Gastrocnemius medialis (tissue), 4 donors: Measurements from ENCODE around the gene CDH4. TPM values are rescaled to one million over a fixed set of nuclear protein-coding genes. Genes with fewer than 3 reads are reported as not detected.

Experiments
- ATAC-seq, 2 donors: fragments of 150-250 bp; one replicate each; pipeline ENCODE4 v1.9.1; 2016
- DNase-seq, 2 donors: peaks; one replicate each; pipeline ENCODE4 v3.0.0-alpha.2; 2019
- H3K27ac ChIP-seq, 4 donors: fragments of 200-600 bp; sonication (generic); 1 replicate in 1 of 4; 2 replicates in 3 of 4; pipeline ENCODE4 v1.5.1; 2016 to 2018; ENCODE audit warnings: mild to moderate bottlenecking in 2 of 4, moderate library complexity in 1 of 4
- H3K27me3 ChIP-seq, 3 donors: fragments of 200-600 bp; sonication (generic) in 2 of 3; 1 replicate in 1 of 3; 2 replicates in 2 of 3; pipeline versions ENCODE4 v1.5.1 to v1.6.0; 2016 to 2019; ENCODE audit warnings: mild to moderate bottlenecking in 1 of 3, moderate library complexity in 1 of 3
- H3K36me3 ChIP-seq, 2 donors: fragments of 200-600 bp; sonication (generic) in 1 of 2; one replicate each; pipeline ENCODE4 v1.5.1; 2017 to 2018
- H3K4me1 ChIP-seq, 2 donors: fragments of 200-600 bp; sonication (generic) in 1 of 2; one replicate each; pipeline ENCODE4 v1.5.1; 2016 to 2017; ENCODE audit warnings: mild to moderate bottlenecking in 2 of 2
- H3K4me3 ChIP-seq, 4 donors: fragments of 200-600 bp; sonication (generic) in 3 of 4; 1 replicate in 1 of 4; 2 replicates in 3 of 4; pipeline ENCODE4 v1.5.1; 2016 to 2019; ENCODE audit warnings: mild to moderate bottlenecking in 2 of 4
- H3K9me3 ChIP-seq, 3 donors: fragments of 200-600 bp; sonication (generic) in 2 of 3; 1 replicate in 1 of 3; 2 replicates in 2 of 3; pipeline ENCODE4 v1.5.1; 2016 to 2019
- POLR2A ChIP-seq, 2 donors: fragments of 450-650 bp; IDR thresholded peaks; one replicate each; pipeline ENCODE4 v1.6.1; 2017; ENCODE audit warnings: antibody characterized with exemption in 2 of 2, mild to moderate bottlenecking in 2 of 2, moderate library complexity in 2 of 2
- in situ Hi-C, 4 donors: fragments of 200-750 bp; cut with MboI; loops; one replicate each; pipeline versions ENCODE4 v1.15.0 to v1.8.0; 2017; ENCODE audit warnings: low sequenced_read_pairs in 4 of 4
- intact Hi-C: fragments of 100-400 bp; cut with DNase I; formaldehyde crosslinking; loops from one replicate; pipeline ENCODE4 v1.15.1; 2023; ENCODE audit warnings: low total_unique reads
- total RNA-seq, 4 donors: library from RNA; depleted of rRNA; stranded (reverse); fragments of >200 nt; gene quantifications; one replicate each; pipeline versions ENCODE4 v1.1.0 to v1.2.3, GENCODE V29; 2016
- TF ChIP-seq, protein P1 (sequence below), 5 experiments: fragments of 450-650 bp in 3 of 5; fragments of 200-600 bp in 2 of 5; sonication (generic) in 2 of 5; IDR thresholded peaks in 4 of 5; conservative IDR thresholded peaks in 1 of 5; 1 replicate in 4 of 5; 2 replicates in 1 of 5; pipeline ENCODE4 v1.5.1; 2016 to 2019; ENCODE audit warnings: antibody characterized with exemption in 5 of 5, mild to moderate bottlenecking in 3 of 5, moderate library complexity in 3 of 5

CDH4 gene
- total RNA-seq, 4 donors from 2014 or later: 0.38 to 1.2 (median 0.86) TPM

DNA sequence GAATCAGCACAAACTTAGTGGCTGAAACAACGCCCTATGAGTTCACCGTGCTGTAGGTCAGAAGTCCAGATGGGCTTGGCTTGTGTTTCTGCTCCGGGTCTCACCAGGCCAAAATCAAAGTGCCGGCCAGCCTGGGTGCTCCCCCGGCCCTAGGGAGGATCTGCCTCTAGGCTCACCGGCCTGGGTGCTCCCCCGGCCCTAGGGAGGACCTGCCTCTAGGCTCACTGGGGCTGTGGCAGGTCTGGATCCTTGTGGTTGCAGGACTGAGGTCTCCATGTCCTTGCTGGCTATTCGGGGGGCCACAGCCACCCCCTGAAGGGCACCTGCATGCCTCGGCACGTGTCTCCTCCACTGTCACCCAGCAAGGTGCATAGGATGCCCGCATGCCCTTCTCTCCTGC is 597.3 kb downstream of the CDH4 start:
- intact Hi-C loops: no loop called here
- in situ Hi-C loops: no loop called here
- TF ChIP-seq POLR2A (IDR thresholded peaks at IDR 0.05): no peak
- TF ChIP-seq, protein P1, sequence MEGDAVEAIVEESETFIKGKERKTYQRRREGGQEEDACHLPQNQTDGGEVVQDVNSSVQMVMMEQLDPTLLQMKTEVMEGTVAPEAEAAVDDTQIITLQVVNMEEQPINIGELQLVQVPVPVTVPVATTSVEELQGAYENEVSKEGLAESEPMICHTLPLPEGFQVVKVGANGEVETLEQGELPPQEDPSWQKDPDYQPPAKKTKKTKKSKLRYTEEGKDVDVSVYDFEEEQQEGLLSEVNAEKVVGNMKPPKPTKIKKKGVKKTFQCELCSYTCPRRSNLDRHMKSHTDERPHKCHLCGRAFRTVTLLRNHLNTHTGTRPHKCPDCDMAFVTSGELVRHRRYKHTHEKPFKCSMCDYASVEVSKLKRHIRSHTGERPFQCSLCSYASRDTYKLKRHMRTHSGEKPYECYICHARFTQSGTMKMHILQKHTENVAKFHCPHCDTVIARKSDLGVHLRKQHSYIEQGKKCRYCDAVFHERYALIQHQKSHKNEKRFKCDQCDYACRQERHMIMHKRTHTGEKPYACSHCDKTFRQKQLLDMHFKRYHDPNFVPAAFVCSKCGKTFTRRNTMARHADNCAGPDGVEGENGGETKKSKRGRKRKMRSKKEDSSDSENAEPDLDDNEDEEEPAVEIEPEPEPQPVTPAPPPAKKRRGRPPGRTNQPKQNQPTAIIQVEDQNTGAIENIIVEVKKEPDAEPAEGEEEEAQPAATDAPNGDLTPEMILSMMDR (IDR thresholded peaks at IDR 0.05 in 4 of 5, conservative IDR thresholded peaks at IDR 0.05 in 1 of 5): no peak
- H3K27me3 ChIP-seq: no peaks in the 10 kb centered on the region
- H3K36me3 ChIP-seq: no peaks in the 10 kb centered on the region
- no peak overlapping the region for H3K27ac ChIP-seq
- no peak overlapping the region for H3K4me3 ChIP-seq
- DNase-seq (no peak), ATAC-seq (no peak)
- no peaks in the 10 kb centered on the region for H3K4me1 ChIP-seq
- no peaks in the 10 kb centered on the region for H3K9me3 ChIP-seq

- intact Hi-C loops: no loop called here
- Histone ChIP-seq H3K4me1 (no peaks in the 10 kb centered on the region), H3K27ac (no peak overlapping the region), H3K27me3 (no peaks in the 10 kb centered on the region), H3K9me3 (no peaks in the 10 kb centered on the region), H3K4me3 (no peak overlapping the region), H3K36me3 (no peaks in the 10 kb centered on the region)
- TF ChIP-seq, protein P1 (IDR thresholded peaks at IDR 0.05 in 4 of 5, conservative IDR thresholded peaks at IDR 0.05 in 1 of 5): no peak
- no peak for TF ChIP-seq POLR2A (IDR thresholded peaks at IDR 0.05)
- ATAC-seq: no peak
- in situ Hi-C loops: no loop called here
- DNase-seq: no peak
Measured at GRCh38 chr20:61849822-61850221, 597.8 kb downstream of the CDH4 start.

DNA sequence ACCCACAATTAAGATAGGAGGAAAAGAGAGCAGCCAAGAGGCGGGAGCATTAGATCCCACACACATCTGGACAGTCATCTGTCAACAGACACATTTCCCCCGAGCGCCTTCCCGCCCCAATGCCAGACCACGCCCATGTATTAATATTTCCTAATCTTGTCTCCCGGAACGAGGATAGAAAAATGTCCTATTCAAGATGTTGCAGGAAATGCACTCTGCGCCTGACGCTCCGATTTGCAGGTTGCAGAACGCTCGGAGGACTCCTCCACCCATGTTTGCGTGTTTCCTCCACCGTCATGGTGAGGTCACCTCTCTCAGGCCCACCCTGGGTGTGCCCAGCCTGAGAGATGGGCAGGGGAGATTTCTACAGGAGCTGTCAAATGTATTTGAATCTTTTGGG is 598.4 kb downstream of the CDH4 start:
- TF ChIP-seq, protein P1 (IDR thresholded peaks at IDR 0.05 in 4 of 5, conservative IDR thresholded peaks at IDR 0.05 in 1 of 5): no peak
- TF ChIP-seq POLR2A (IDR thresholded peaks at IDR 0.05): no peak
- H3K27ac ChIP-seq: no peak overlapping the region
- no peak for DNase-seq
- intact Hi-C loops: no loop called here
- no peaks in the 10 kb centered on the region for H3K36me3 ChIP-seq
- H3K4me1 ChIP-seq: no peaks in the 10 kb centered on the region
- no peaks in the 10 kb centered on the region for H3K27me3 ChIP-seq
- no peak for ATAC-seq
- no peaks in the 10 kb centered on the region for H3K9me3 ChIP-seq
- in situ Hi-C loops: no loop called here
- H3K4me3 ChIP-seq: no peak overlapping the region

- DNase-seq (no peak), ATAC-seq (no peak)
- intact Hi-C loops: no loop called here
Measured at GRCh38 chr20:61850926-61851900, 599.2 kb downstream of the CDH4 start.

More at GRCh38 chr20:61850926-61851900, 599.2 kb downstream of the CDH4 start:
- H3K9me3 ChIP-seq: no peaks in the 10 kb centered on the region
- H3K4me1 ChIP-seq: no peaks in the 10 kb centered on the region
- no peaks in the 10 kb centered on the region for H3K36me3 ChIP-seq
- H3K27me3 ChIP-seq: no peaks in the 10 kb centered on the region
- in situ Hi-C loops: no loop called here
- TF ChIP-seq, protein P1 (IDR thresholded peaks at IDR 0.05 in 4 of 5, conservative IDR thresholded peaks at IDR 0.05 in 1 of 5): no peak
- TF ChIP-seq POLR2A (IDR thresholded peaks at IDR 0.05): no peak
- H3K4me3 ChIP-seq: no peak overlapping the region
- H3K27ac ChIP-seq: no peak overlapping the region
